ENCODE data around the gene NOSTRIN. TPM values are rescaled to one million over a fixed set of nuclear protein-coding genes. Genes with fewer than 3 reads are reported as not detected.

Gene NOSTRIN
- total RNA-seq, 1 experiment from 2014 or later: 0.51 TPM

GRCh38 chr2:168798888-168799410, 3.5 kb upstream of the NOSTRIN start:
- no TSS peak for BruUV-seq (replicated peaks)
- no peak for TF ChIP-seq CTCF (IDR thresholded peaks at IDR 0.05; ENCODE audit: unreplicated experiment)
- no peak for DNase-seq (ENCODE audit: unreplicated experiment)
- ChIA-PET POLR2A (interaction anchor here (0.6 kb wide), 1 partner anchor 486 kb away, joined by 3 read pairs; no protein-coding TSS in a partner anchor), CTCF (interaction anchor here (0.6 to 0.7 kb wide), 2 partner anchors 37 to 425 kb away, joined by 3 read pairs; no protein-coding TSS in a partner anchor)
- H3K27ac Mint-ChIP-seq (ENCODE audit: low read depth, unreplicated experiment): no peak overlapping the region
- no peaks in the 10 kb centered on the region for H3K27me3 Mint-ChIP-seq (ENCODE audit: insufficient read depth, unreplicated experiment)
- no peaks in the 10 kb centered on the region for H3K9me3 Mint-ChIP-seq (ENCODE audit: unreplicated experiment)
- intact Hi-C loops (cut with micrococcal nuclease): no loop called here
- no peaks in the 10 kb centered on the region for H3K4me1 Mint-ChIP-seq (ENCODE audit: insufficient read depth, unreplicated experiment)
- H3K36me3 Mint-ChIP-seq (ENCODE audit: insufficient read depth, unreplicated experiment): no peaks in the 10 kb centered on the region
- H3K4me3 Mint-ChIP-seq (ENCODE audit: unreplicated experiment): no peak overlapping the region

GRCh38 chr2:168801471-168801870, 966 bp upstream of the NOSTRIN start:
- no peak for DNase-seq (ENCODE audit: unreplicated experiment)
- ChIA-PET CTCF (interaction anchor here (0.7 kb wide), 3 partner anchors 102 to 464 kb away, joined by 3 read pairs; no protein-coding TSS in a partner anchor), POLR2A (interaction anchor here (0.8 to 0.9 kb wide), 2 partner anchors 8 to 12 kb away, joined by 3 read pairs; no protein-coding TSS in a partner anchor)
- intact Hi-C loops (cut with micrococcal nuclease): no loop called here
- H3K27ac Mint-ChIP-seq (ENCODE audit: low read depth, unreplicated experiment): no peak overlapping the region
- H3K9me3 Mint-ChIP-seq (ENCODE audit: unreplicated experiment): no peaks in the 10 kb centered on the region
- no peaks in the 10 kb centered on the region for H3K4me1 Mint-ChIP-seq (ENCODE audit: insufficient read depth, unreplicated experiment)
- no peaks in the 10 kb centered on the region for H3K36me3 Mint-ChIP-seq (ENCODE audit: insufficient read depth, unreplicated experiment)
- H3K27me3 Mint-ChIP-seq (ENCODE audit: insufficient read depth, unreplicated experiment): no peaks in the 10 kb centered on the region
- TF ChIP-seq CTCF (IDR thresholded peaks at IDR 0.05; ENCODE audit: unreplicated experiment): no peak
- H3K4me3 Mint-ChIP-seq (ENCODE audit: unreplicated experiment): no peak overlapping the region
- BruUV-seq (replicated peaks): no TSS peak

- ChIA-PET CTCF (no interaction called here), POLR2A (no interaction called here)
- no TSS peak for BruUV-seq (replicated peaks)
- no peak for DNase-seq (ENCODE audit: unreplicated experiment)
- Mint-ChIP-seq H3K9me3 (ENCODE audit: unreplicated experiment) (no peaks in the 10 kb centered on the region), H3K27ac (ENCODE audit: low read depth, unreplicated experiment) (no peak overlapping the region), H3K27me3 (ENCODE audit: insufficient read depth, unreplicated experiment) (no peaks in the 10 kb centered on the region), H3K4me3 (ENCODE audit: unreplicated experiment) (no peak overlapping the region), H3K36me3 (ENCODE audit: insufficient read depth, unreplicated experiment) (no peaks in the 10 kb centered on the region), H3K4me1 (ENCODE audit: insufficient read depth, unreplicated experiment) (no peaks in the 10 kb centered on the region)
- intact Hi-C loops (cut with micrococcal nuclease): no loop called here
- TF ChIP-seq CTCF (IDR thresholded peaks at IDR 0.05; ENCODE audit: unreplicated experiment): no peak
Observed at GRCh38 chr2:168802859-168803725, 655 bp downstream of the NOSTRIN start.

GRCh38 chr2:168804214-168804613, 1.8 kb downstream of the NOSTRIN start:
- no peaks in the 10 kb centered on the region for H3K27me3 Mint-ChIP-seq (ENCODE audit: insufficient read depth, unreplicated experiment)
- no peak for TF ChIP-seq CTCF (IDR thresholded peaks at IDR 0.05; ENCODE audit: unreplicated experiment)
- H3K36me3 Mint-ChIP-seq (ENCODE audit: insufficient read depth, unreplicated experiment): no peaks in the 10 kb centered on the region
- CTCF ChIA-PET: no interaction called here
- DNase-seq (ENCODE audit: unreplicated experiment): no peak
- no peaks in the 10 kb centered on the region for H3K4me1 Mint-ChIP-seq (ENCODE audit: insufficient read depth, unreplicated experiment)
- no peaks in the 10 kb centered on the region for H3K9me3 Mint-ChIP-seq (ENCODE audit: unreplicated experiment)
- H3K4me3 Mint-ChIP-seq (ENCODE audit: unreplicated experiment): no peak overlapping the region
- BruUV-seq (replicated peaks): no TSS peak
- POLR2A ChIA-PET: no interaction called here
- intact Hi-C loops (cut with micrococcal nuclease): no loop called here
- H3K27ac Mint-ChIP-seq (ENCODE audit: low read depth, unreplicated experiment): no peak overlapping the region
